SK-N-SH treated with all-trans-retinoic acid at 6 μM for 48 hours (cell line): ENCODE measurements around the gene PPP1R1C.

Experiments
- ATAC-seq: fragments of 200-7000 bp; cut with Tn5 transposase; 3 replicates; pipeline ENCODE4 v1.9.1; 2020; ENCODE audit warnings: mild to moderate bottlenecking, moderate library complexity
- BACH2 ChIP-seq: fragments of 250-450 bp; sonication (Bioruptor Pico); IDR thresholded peaks from 2 replicates; pipeline ENCODE4 v1.9.0; 2021; ENCODE audit warnings: mild to moderate bottlenecking, borderline replicate concordance
- CREB5 ChIP-seq: fragments of 250-450 bp; sonication (Bioruptor Pico); IDR thresholded peaks from 2 replicates; pipeline ENCODE4 v1.5.1; 2020; ENCODE audit warnings: low read depth, mild to moderate bottlenecking, moderate library complexity
- CSRNP3 ChIP-seq: fragments of 250-450 bp; sonication (Bioruptor Pico); IDR thresholded peaks from 2 replicates; pipeline ENCODE4 v1.5.1; 2021; ENCODE audit warnings: mild to moderate bottlenecking, moderate library complexity
- ESRRG ChIP-seq: fragments of 250-450 bp; sonication (Bioruptor Pico); IDR thresholded peaks from 2 replicates; pipeline ENCODE4 v1.6.1; 2021; ENCODE audit warnings: mild to moderate bottlenecking
- GLIS3 ChIP-seq: fragments of 250-450 bp; sonication (Bioruptor Pico); IDR thresholded peaks from 2 replicates; pipeline ENCODE4 v1.5.0; 2020; ENCODE audit warnings: mild to moderate bottlenecking, moderate library complexity
- ISL1 ChIP-seq: fragments of 250-450 bp; sonication (Bioruptor Pico); IDR thresholded peaks from 2 replicates; pipeline ENCODE4 v2.1.2; 2022; ENCODE audit warnings: mild to moderate bottlenecking, moderate library complexity
- OSR1 ChIP-seq: fragments of 250-450 bp; sonication (Bioruptor Pico); IDR thresholded peaks from 2 replicates; pipeline ENCODE4 v1.8.0; 2022; ENCODE audit warnings: moderate library complexity, mild to moderate bottlenecking, inconsistent platforms
- PATZ1 ChIP-seq: fragments of 250-450 bp; sonication (Bioruptor Pico); IDR thresholded peaks from 2 replicates; pipeline ENCODE4 v1.8.0; 2020; ENCODE audit warnings: mild to moderate bottlenecking, moderate library complexity, borderline replicate concordance
- SNAI2 ChIP-seq: fragments of 250-450 bp; sonication (Bioruptor Pico); IDR thresholded peaks from 2 replicates; pipeline ENCODE4 v1.5.0; 2020; ENCODE audit warnings: mild to moderate bottlenecking, moderate library complexity
- TCF4 ChIP-seq: fragments of 250-450 bp; sonication (Bioruptor Pico); IDR thresholded peaks from 2 replicates; pipeline ENCODE4 v1.8.0; 2021; ENCODE audit warnings: mild to moderate bottlenecking, moderate library complexity, borderline replicate concordance
- TOX ChIP-seq: fragments of 250-450 bp; sonication (Bioruptor Pico); IDR thresholded peaks from 2 replicates; pipeline ENCODE4 v1.8.0; 2021; ENCODE audit warnings: mild to moderate bottlenecking, moderate library complexity, borderline replicate concordance
- TSHZ2 ChIP-seq: fragments of 250-450 bp; sonication (Bioruptor Pico); IDR thresholded peaks from 2 replicates; pipeline ENCODE4 v1.5.0; 2020; ENCODE audit warnings: mild to moderate bottlenecking, moderate library complexity
- ZC3H10 ChIP-seq: fragments of 250-450 bp; sonication (Bioruptor Pico); IDR thresholded peaks from 2 replicates; pipeline ENCODE4 v1.5.1; 2021; ENCODE audit warnings: mild to moderate bottlenecking, moderate library complexity
- ZFP3 ChIP-seq: fragments of 250-450 bp; sonication (Bioruptor Pico); IDR thresholded peaks from 2 replicates; pipeline ENCODE4 v1.5.0; 2020; ENCODE audit warnings: mild to moderate bottlenecking, moderate library complexity
- ZFP30 ChIP-seq: fragments of 450-650 bp; formaldehyde crosslinking; IDR thresholded peaks from 2 replicates; pipeline ENCODE4 v1.5.0; 2022; ENCODE audit warnings: mild to moderate bottlenecking, moderate library complexity
- ZNF565 ChIP-seq: fragments of 450-650 bp; formaldehyde crosslinking; conservative IDR thresholded peaks from 2 replicates; pipeline ENCODE4 v1.5.0; 2020; ENCODE audit warnings: low read depth, mild to moderate bottlenecking, moderate library complexity
- ZNF70 ChIP-seq: fragments of 450-650 bp; formaldehyde crosslinking; IDR thresholded peaks from 2 replicates; pipeline ENCODE4 v1.5.0; 2020; ENCODE audit warnings: mild to moderate bottlenecking, moderate library complexity
- ZNF8 ChIP-seq: fragments of 450-650 bp; formaldehyde crosslinking; IDR thresholded peaks from 2 replicates; pipeline ENCODE4 v1.5.0; 2020; ENCODE audit warnings: mild to moderate bottlenecking, moderate library complexity
- TF ChIP-seq, protein P1 (sequence below): fragments of 250-450 bp; sonication (Bioruptor Pico); IDR thresholded peaks from 2 replicates; pipeline ENCODE4 v1.8.0; 2021; ENCODE audit warnings: low read depth, mild to moderate bottlenecking, moderate library complexity, borderline replicate concordance

PPP1R1C gene

GRCh38 chr2:181943411-181944124 is 42.1 kb upstream of the PPP1R1C start (continued):
- no peak for TF ChIP-seq PATZ1
- no peak for TF ChIP-seq ZC3H10 (CRISPR knock-in tag)
- TF ChIP-seq ZFP3 (CRISPR knock-in tag), result no peak
- no peak for TF ChIP-seq ZNF70 (CRISPR knock-in tag)
- no peak for TF ChIP-seq CSRNP3
- no peak for TF ChIP-seq ZFP30

DNA sequence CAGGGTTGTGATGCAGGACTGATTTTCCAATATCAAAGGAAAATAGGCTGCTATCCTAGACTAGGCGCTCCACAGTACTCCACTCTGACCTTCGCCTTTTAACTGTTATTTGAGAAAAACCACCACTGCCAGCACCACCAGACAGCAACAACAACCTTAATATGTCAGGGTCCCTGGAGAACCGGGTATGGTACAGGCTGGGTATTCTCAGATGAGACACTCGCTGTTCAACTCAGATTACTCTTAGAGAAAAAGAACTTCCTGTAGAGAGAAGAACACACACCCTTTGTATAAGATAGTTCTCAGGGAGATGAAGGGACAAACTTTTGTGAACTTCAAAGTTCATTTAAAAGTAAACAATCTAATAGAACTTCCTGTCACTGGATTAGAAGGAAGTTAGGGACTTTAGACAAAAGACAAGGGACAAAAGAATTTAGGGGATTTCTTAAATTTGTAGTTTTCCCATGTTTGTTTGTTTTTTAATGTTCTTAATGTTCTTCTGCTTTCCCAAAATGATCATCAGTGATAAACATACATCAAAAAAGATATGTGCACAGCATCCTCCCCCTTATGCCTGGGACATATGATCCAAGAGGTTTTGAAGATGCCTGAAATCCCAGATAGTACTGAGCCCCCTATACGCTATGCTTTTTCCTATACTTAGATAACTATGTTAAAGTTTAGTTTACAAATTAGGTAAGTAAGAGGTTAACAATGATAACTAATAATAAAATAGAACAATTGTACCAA is 41.3 kb upstream of the PPP1R1C start:
- ATAC-seq, result no peak
- TF ChIP-seq ISL1 (CRISPR knock-in tag) (no peak), ZFP3 (CRISPR knock-in tag) (no peak), TCF4 (CRISPR knock-in tag) (no peak), CREB5 (CRISPR knock-in tag) (no peak), GLIS3 (CRISPR knock-in tag) (no peak), SNAI2 (CRISPR knock-in tag) (no peak), BACH2 (no peak), ZNF70 (CRISPR knock-in tag) (no peak), ZNF565 (CRISPR knock-in tag) (no peak), TOX (no peak), OSR1 (CRISPR knock-in tag) (no peak), ESRRG (CRISPR knock-in tag) (no peak), ZNF8 (CRISPR knock-in tag) (no peak), PATZ1 (no peak), TSHZ2 (CRISPR knock-in tag) (no peak), ZFP30 (no peak), ZC3H10 (CRISPR knock-in tag) (no peak)
- TF ChIP-seq, protein P1, sequence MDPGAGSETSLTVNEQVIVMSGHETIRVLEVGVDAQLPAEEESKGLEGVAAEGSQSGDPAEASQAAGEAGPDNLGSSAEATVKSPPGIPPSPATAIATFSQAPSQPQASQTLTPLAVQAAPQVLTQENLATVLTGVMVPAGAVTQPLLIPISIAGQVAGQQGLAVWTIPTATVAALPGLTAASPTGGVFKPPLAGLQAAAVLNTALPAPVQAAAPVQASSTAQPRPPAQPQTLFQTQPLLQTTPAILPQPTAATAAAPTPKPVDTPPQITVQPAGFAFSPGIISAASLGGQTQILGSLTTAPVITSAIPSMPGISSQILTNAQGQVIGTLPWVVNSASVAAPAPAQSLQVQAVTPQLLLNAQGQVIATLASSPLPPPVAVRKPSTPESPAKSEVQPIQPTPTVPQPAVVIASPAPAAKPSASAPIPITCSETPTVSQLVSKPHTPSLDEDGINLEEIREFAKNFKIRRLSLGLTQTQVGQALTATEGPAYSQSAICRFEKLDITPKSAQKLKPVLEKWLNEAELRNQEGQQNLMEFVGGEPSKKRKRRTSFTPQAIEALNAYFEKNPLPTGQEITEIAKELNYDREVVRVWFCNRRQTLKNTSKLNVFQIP (CRISPR knock-in tag), result no peak
